Suppressor macrophage (primary cell): Measurements from ENCODE around the gene NTSR2.

Experiments
- DNase-seq, 4 experiments: peaks; one replicate each; pipeline ENCODE4 v3.0.0-alpha.2; 2020 to 2022
- total RNA-seq, 17 experiments: gene quantifications; one replicate each; lab custom pipeline; 2026; ENCODE audit warnings: mixed read lengths in 6 of 17, inconsistent platforms in 3 of 17; lab: John Stamatoyannopoulos, UW

The NTSR2 gene, protein sequence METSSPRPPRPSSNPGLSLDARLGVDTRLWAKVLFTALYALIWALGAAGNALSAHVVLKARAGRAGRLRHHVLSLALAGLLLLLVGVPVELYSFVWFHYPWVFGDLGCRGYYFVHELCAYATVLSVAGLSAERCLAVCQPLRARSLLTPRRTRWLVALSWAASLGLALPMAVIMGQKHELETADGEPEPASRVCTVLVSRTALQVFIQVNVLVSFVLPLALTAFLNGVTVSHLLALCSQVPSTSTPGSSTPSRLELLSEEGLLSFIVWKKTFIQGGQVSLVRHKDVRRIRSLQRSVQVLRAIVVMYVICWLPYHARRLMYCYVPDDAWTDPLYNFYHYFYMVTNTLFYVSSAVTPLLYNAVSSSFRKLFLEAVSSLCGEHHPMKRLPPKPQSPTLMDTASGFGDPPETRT
- total RNA-seq, result 0 to 0.55 (median 0) reads per million in 17 experiments

DNA sequence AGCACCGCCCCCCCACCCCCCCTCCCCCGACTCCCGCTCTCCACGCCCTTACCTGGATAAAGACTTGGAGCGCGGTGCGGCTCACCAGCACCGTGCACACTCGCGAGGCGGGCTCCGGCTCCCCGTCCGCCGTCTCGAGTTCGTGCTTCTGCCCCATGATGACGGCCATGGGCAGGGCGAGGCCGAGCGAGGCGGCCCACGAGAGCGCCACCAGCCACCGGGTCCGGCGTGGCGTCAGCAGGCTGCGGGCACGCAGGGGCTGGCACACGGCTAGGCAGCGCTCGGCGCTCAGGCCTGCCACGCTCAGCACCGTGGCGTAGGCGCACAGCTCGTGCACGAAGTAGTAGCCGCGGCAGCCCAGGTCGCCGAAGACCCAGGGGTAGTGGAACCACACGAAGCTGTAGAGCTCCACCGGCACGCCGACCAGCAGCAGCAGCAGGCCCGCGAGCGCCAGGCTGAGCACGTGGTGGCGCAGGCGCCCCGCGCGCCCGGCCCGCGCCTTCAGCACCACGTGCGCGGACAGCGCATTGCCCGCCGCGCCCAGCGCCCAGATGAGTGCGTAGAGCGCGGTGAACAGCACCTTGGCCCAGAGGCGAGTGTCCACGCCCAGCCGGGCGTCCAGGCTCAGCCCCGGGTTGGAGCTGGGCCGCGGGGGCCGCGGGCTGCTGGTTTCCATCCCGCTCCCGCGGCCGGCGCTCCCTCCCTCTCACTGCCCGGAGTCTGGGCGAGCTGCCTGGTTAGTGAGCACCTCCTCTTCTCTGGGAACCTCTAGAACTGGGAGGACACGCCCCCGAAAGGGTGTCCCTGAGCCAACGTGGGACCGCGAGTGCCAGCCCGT lies at the start of gene NTSR2:
TSS of gene NTSR2 (minus strand) at position 742 of the 838 bp plus-strand sequence. CDS start at position 676, 66 bp downstream.
- DNase-seq, result peak; percentile 54 to 82 (median 64)

DNA sequence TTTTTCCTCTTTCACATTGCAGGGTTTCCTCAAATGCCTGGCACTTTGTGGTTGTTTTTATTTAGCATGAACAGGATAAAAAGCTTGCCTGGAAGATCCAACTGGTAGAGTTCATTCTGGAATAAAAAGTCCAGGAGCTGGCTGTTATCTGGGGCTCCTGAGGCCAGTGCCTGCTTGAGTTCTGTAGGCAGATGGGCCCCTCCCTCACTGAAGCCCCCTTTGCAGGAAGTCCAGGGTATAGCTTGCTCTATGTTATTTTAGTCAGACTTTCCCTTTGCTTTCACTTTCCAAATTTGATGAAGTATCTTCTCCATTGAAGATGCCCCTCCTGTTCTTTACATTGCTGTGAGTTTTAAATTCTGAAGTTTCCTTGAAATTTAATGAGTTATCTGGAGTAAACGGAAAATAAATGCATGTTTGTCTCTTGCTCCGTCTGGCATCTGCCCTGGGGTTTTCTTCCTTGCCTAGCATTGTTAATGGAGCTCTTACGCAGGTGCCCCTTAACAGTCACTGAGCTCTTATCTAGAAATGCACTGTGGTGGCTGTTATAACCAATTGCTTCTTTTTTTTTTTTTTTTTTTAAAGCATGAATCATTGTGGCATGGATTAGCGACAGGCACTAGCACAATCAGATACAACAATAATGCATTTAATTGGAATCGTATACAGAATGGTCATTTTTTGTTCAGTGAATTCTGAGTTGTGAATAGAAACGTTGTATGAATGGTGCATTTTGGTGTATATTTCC lies 49.4 kb upstream of the NTSR2 start:
- no peak for DNase-seq

DNA sequence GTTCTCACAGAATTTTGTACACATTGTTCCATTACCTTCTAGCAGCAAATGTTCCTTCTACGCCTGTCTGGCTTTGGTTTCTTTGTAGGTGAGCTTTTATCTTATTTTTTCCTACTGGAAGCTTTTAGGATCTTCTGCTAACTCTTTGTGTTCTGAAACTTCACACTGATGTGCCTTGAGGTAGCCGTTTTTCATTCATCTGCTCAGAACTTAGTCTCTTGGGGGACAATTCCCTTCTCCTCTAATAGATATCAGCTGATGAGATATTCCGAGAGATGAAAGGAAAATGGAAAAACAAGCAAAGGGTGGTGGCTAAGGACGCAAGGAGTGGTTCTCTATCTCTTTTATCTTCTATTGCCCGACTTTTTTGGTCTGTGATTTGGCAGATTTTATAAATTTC lies 48.6 kb upstream of the NTSR2 start:
- DNase-seq, result no peak

DNA sequence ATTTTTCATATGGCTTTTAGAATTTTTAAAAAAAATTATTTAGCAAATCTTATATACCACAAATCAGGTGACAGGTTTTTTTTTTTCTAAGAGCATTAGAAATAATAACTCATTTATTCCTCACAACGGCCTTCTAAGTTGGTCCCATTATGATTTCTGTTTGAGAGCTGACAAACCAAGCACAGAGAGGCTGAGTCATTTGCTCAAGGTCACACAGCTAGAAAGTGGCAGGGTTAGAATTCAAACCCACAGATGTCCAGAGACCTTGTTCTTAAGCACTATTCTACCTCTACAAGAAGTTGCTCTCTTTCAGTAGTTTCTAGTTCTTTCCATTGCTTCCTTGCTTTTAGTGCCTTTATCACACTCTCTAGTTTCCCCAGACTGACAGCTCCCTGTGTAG lies 47.6 kb upstream of the NTSR2 start:
- DNase-seq, result no peak

DNA sequence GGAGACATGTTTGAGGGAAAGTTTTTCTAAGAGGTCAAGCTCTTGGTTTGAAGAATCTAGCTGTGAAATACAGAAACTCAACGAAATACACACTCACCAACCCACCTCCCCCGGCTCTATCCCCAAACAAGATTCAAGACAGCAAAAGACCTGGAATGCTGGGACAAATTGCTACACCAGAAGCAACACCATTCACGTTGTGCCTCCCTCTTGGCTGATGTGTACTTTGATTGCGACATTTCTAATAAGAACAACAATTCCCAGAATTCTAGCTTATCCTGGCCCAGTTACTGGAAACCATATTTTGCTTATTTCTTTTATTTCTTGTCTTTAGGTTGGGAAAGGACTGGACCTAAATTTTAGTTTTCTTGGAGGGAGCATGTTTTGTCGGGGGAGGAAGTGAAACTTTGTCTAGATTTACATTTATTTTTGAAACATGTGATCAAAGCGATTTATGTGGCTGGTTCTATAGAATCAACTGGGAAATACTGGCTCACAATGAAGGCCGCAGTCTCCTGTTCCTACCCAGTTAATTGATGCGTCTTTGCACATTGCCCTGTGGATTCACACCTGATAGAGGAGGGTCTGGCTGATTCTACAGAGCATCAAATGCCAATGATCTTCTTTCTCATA lies 46.8 kb upstream of the NTSR2 start:
- DNase-seq, result peak in 3 of 4 experiments; percentile 16 to 52 (median 40)

DNA sequence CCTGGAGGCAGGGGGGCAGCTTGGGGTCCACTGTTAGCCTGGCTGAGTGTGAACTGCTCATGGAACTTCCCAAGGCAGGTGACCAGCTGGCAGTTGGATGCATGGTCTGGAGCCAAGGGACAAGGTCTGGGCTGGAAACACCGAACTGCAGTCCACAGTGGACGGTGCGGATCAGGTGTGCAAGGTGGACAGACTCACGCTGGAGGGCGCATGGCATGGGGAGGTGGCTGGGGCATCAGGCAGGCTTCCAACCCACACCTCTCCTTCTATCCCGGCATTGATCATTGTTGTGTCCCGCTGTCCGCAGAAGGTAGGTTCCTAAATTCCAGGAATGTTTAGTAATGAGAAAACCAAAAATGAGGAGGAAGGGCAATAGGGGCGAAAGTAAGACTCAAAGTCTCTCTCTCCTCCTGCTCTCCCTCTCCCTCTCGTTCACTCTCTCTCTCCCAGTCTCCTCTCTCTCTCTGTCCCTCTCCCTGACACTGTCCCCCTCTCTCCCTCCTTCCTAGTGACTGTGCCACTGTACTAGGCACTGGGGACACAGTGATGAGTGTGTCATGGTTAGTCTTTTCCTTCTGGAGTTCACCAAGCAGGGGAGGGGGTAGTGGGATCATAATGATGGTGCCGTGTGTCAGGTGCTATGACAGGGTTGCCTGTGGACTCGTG lies 46.1 kb upstream of the NTSR2 start:
- no peak for DNase-seq

DNA sequence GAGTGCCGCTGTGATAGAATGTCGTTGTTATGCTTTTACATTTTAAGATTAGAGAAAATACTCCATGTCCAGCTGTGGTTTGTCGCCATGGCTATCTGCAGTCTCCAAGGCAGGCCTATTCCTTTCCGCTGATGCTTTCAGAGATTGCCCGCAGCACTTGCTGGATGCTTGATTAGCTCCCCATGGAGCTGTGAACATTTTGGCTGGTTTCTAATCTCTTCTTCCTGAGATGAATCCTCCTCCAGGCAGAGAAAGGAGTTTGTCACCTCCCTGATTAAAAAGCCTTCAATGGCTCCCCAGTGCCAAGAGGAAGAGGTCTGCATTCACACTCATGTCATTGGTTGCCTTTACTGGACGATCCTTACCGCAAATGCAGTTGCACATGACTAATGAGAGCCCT lies 43.8 kb upstream of the NTSR2 start:
- no peak for DNase-seq

DNA sequence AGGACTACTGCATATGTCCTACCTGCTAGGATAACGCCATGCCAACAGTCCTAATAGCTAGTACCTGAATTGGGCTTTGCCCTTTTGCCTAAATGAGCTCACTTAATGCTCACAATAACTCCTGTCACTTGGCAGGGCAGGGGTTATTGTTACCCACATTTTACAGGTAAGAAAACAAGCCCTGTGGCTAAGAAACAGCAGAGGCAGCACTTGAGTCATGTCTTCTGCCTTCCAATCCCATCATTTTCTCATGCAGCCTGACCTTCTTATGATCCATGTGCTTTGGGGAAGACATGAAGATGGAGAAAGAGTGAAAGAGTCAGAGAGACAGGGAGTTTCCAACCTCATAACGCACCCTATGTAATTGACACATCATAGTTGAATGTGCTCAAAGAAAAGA lies 42.9 kb upstream of the NTSR2 start:
- no peak for DNase-seq

DNA sequence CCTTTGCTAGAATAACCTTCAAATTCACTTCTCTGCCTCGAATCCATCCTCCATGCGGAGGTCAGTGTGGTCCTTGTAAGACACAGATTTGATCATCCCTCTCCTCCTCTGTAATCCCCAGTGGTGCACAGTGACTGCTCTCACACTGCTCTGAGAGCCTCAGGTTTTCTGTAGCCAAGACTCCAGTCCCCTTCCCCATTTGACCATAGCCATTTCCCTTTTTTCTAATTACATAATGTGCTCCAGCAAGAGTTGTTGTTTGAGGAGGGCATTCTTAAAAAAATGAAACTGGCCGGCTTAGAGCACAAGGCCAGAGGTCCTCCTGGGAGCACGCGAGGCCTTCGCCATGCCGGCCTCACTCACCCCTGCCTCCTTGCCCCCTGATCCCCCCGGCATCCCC lies 41.8 kb upstream of the NTSR2 start:
- DNase-seq, result peak; percentile 31 to 70 (median 58)

DNA sequence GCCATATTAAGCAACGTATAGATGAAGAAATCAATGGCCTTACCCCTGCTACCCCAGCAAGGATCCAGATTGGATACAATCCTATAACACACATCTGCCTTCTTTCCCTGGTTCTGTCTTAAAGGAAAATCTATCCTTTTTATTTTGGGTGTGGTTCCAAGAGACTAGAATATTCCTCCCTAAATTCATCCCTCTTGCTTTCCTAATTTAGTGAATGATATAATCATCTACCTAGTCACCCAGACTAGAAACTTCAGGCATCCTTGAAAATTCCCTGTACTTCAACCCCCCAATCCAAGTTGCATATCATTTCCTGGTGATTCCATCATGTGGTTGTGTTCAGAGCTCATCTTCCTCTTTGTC lies 41.3 kb upstream of the NTSR2 start:
- no peak for DNase-seq

DNA sequence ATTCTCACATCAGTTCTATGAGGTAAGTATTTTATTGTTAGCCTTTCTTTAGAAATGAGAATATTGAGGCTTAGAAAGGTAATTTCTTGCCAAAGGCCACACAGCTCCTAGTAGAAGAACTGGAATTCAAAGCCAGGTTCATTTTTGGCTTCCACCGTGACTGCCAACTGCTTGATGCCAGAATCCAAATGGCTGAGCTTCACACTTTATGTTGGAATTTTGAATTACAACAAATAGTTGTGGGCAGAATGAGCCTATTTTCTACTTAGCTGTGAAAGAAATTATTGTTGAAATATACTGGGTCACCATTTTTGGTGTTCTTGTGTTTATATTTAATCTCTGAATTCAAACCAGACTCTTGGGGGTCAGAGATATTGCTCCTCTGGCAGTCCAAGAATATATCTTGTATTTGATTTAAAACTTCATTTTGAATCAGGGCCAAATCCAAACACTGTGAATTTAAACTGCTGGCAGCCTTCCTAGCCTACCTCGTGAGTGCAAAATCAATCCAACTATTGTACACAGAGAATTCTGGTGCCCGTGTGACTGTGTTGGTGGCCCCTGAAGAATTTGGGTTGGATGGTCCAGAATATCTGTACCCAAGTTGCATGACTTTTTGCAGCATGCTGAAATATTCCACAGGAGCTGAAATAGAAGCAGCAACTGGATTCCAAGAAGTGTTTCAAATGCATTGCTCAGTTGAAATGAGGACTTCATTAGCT lies 40.8 kb upstream of the NTSR2 start:
- DNase-seq, result no peak

DNA sequence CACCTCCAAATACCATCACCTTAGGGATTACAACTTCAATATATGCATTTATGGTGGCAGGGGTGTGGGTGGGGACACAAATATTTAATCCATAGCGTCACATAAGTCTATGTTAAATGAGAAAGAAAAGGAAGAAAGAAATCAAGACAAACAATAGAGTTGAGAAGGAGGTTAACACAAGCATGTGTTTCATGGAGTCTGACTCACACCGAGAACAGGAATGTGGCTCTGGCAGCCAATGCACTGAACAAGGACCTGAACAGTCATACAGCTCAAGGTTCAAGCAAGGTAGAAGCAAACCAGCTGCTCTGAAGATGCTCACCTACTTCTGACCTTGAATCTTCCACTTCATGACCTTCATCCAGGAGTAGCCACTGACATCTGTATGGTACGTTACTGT lies 40.2 kb upstream of the NTSR2 start:
- DNase-seq, result no peak

DNA sequence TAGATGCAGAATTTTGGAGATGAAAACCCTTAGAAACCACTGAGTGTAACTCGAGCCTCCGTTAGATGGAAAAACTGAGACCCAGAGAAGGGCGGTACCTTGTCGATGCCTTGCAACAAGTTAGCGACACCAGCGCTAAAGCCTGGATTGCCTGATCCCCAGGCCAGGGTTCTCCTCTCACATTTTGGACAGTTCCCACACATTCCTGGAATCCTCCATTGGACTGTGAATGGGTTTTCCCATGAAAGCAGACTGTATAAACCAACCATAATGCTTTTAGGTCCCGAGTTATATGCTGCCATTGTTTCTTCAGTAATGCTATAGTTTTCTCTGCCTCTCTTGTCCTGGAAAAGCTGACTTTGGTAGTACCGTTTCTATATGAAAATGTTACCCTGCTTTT lies 39.3 kb upstream of the NTSR2 start:
- no peak for DNase-seq

DNA sequence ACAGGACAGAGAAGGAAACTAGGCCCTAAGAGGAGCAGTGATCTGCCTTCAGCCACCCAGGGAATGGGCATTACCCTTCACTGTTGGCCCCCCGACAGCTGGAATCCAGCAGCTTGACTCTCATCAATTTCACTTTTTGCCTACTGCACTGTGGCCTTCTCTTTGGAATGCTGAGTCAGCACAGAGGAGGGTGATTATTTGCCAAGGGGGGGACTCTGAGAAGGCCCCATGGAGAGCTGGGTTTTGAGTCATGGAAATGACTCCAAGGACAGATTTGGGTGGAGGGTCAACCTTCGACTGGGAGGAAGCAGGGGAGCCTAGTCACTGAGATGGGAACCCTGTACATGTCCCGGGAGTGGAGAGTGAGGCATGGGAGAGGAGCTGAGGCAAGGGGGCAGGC lies 38.1 kb upstream of the NTSR2 start:
- no peak for DNase-seq

DNA sequence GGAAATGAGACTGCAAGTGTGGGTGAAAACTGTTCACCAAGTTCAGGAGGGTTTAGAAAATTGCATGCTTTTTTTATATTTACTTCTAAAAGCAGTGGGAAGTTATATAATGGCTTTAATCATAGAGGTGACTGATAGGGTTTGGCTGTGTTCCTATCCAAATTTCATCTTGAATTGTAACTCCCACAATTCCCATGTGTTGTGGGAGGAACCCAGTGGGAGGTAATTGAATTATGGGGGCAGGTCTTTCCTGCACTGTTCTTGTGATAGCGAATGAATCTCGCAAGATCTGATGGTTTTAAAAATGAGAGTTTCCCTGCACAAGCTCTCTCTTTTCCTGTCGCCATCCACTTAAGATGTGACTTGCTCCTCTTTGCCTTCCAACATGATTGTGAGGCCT lies 35.7 kb upstream of the NTSR2 start:
- DNase-seq, result no peak

DNA sequence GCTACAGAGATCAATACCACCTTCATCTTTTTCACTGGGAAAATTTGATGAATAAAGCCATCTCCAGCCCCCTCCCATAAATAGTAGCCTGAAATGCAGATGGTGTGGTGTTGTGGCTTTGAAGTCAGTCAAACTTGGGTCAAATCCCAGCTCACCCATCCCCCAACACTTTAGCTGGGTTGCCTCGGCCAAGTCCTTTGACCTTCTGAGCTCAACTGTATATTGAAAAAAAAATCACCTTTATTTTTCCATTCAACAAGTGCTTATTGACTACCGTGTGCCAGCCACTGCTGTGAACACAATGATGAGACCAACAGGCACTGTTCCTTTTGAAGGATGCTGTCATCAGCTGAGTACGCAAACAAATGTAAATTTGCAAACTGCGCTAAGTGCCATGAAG lies 35.1 kb upstream of the NTSR2 start:
- DNase-seq, result no peak

DNA sequence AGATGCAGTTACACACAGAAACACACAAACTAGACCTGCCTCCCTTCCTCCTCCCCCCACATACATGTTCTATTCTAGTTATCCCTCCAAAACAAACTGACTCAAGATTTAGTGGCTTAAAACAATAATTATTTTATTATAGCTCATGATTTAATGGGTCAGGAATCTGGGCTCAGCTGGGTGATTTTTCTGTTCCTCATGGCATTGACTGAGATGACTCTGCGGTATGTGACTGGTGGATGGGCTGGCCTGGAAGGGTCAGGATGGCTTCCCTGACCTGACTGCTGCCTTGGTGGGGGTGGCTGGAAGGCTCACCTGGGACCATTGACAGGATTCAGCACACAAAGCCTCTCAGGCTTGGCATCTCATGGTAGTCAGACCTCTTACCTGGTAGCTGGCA lies 33.7 kb upstream of the NTSR2 start:
- DNase-seq, result no peak

DNA sequence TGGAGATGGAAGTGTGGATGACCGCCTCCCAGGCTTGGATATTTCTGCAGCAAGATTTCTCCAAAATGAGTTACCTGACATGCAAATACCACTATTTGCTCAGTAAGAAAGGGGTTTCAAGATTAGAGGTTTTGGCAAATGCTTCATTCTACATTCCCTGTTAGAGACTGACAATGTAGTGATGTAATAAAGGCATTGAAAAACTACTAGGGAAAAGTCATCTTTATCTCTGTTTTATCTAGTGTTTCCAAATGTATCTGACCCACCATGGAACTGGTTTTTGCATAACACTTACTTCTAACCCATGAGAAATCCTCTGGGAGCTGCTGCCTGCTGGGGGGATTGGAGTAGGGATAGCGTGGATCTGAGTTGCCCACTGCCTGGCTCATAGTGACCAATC lies 33.0 kb upstream of the NTSR2 start:
- no peak for DNase-seq

DNA sequence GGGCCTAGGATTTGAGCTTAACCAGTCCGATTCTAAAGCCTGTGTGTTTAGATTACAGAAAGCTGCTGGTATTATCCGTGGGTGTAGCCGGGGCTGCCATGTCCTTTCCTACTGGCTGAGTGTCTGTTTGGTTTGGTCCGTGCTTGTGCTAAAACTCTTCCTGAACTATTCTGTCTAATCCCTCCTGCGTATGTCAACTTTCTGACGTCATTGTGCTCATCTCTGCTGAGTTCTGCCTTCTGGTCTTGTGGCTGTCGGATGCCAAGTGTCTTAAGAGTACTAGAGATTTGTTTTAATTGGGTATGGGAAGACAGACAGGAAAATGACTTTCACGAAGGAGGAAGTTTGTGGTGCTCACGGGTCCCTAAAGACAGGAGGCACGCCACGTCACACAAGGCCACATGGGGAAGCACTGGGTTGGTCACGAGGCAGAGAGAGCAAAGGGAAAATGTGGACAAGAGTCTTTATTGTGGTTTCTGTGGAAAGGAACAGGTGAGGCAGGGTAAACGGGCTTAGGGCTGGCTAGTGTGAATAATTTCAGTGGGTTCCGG lies 31.8 kb upstream of the NTSR2 start:
- peak; percentile 92 to 99 (median 94) for DNase-seq

DNA sequence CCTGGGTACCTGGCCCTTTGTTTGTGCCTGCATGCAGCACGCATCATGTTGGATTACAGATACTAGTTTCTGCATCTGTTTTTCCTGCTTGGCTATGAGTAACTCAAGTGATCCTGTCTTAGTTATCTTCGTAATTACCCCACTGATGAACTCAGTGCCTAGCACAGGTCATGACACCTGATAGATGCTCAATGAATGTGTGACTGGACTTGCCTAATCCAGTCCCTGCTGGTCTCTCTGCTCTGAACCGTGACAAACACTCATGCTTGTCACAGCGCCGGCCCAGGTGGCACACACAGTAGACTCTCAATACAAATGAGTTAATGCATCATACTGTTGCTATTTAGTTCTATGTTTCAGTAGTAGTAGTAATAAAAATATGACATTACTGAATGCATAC lies 31.2 kb upstream of the NTSR2 start:
- no peak for DNase-seq
